Right lung (tissue), 10 donors: ENCODE results near the gene HTR2C. TPM values are rescaled to one million over a fixed set of nuclear protein-coding genes. Genes with fewer than 3 reads are reported as not detected.
"Not testable (repeated sequence)": the region's sequence is repeated elsewhere in the genome, so short reads cannot be mapped to it uniquely, and the experiment has no call there.

Experiments
- DNase-seq, 2 donors: peaks; one replicate each; pipeline ENCODE4 v3.0.0-alpha.2; 2013
- long read RNA-seq, 8 donors: transcript quantifications; one replicate each; lab custom pipeline, GENCODE V29; 2026
- polyA plus RNA-seq, 5 donors: library from polyadenylated mRNA; unstranded; fragments of 120-200 nt; gene quantifications; one replicate each; pipeline versions ENCODE4 v1.2.1 to v1.2.3, GENCODE V29; 2013; ENCODE audit warnings: inconsistent platforms in 1 of 5, low replicate concordance in 1 of 5; ENCODE audit not compliant: insufficient read length in 5 of 5, insufficient read depth in 1 of 5

Gene HTR2C
- under 1 TPM; 0.06 to 0.48 (median 0.18) TPM for polyA plus RNA-seq
- long read RNA-seq, donor 1, result 0 reads
- long read RNA-seq, donor 2, result 0 reads
- long read RNA-seq, donor 3, result 0 reads
- long read RNA-seq, donor 4, result 0 reads
- long read RNA-seq, donor 5, result 0 reads
- long read RNA-seq, donor 6, result 0 reads
- long read RNA-seq, donor 7, result 0 reads
- long read RNA-seq, donor 8, result 0 reads

- no peak for DNase-seq
These were observed at the start of gene HTR2C for GRCh38 chrX:114583646-114584374. Gene HTR2C (plus strand): TSS chrX:114584086. CDS start chrX:114726937, 142,851 bp downstream.

- no peak for DNase-seq
These were observed 3.5 kb upstream of the HTR2C start for GRCh38 chrX:114580336-114580735.

GRCh38 chrX:114581528-114582263 lies 2.2 kb upstream of the HTR2C start:
- DNase-seq, result no peak

- DNase-seq, result no peak
These were observed 1.6 kb upstream of the HTR2C start for GRCh38 chrX:114582264-114582632.

- DNase-seq, result no peak
These were observed 1.0 kb upstream of the HTR2C start for GRCh38 chrX:114582698-114583395.

- no peak for DNase-seq
These were observed 573 bp downstream of the HTR2C start for GRCh38 chrX:114584375-114584943.

- DNase-seq, result no peak
These were observed 1.3 kb downstream of the HTR2C start for GRCh38 chrX:114584983-114585842.

- no peak for DNase-seq
These were observed 7.2 kb downstream of the HTR2C start for GRCh38 chrX:114591121-114591520.

- no peak for DNase-seq
These were observed 15.4 kb downstream of the HTR2C start for GRCh38 chrX:114599305-114599704.

- DNase-seq, result no peak
These were observed 16.0 kb downstream of the HTR2C start for GRCh38 chrX:114599911-114600310.

- DNase-seq, result not testable (repeated sequence)
These were observed 22.7 kb downstream of the HTR2C start for GRCh38 chrX:114606619-114607018.

GRCh38 chrX:114611018-114611619 lies 27.2 kb downstream of the HTR2C start:
- peak in 1 of 2 donors; percentile 26 for DNase-seq

GRCh38 chrX:114615765-114616164 lies 31.9 kb downstream of the HTR2C start:
- DNase-seq, result no peak

- no peak for DNase-seq
These were observed 36.0 kb downstream of the HTR2C start for GRCh38 chrX:114619874-114620273.

- DNase-seq, result peak in 1 of 2 donors; percentile 4
These were observed 42.4 kb downstream of the HTR2C start for GRCh38 chrX:114626323-114626722.

- no peak for DNase-seq
These were observed 52.1 kb downstream of the HTR2C start for GRCh38 chrX:114635986-114636385.

GRCh38 chrX:114650351-114650750 lies 66.5 kb downstream of the HTR2C start:
- DNase-seq, result no peak

- no peak for DNase-seq
These were observed 91.5 kb downstream of the HTR2C start for GRCh38 chrX:114675365-114675764.

- not testable (repeated sequence) for DNase-seq
These were observed 116.6 kb downstream of the HTR2C start for GRCh38 chrX:114700533-114700932.

- no peak for DNase-seq
These were observed 125.5 kb downstream of the HTR2C start for GRCh38 chrX:114709406-114709805.
